ENCODE data around the gene TEX51.

DNA sequence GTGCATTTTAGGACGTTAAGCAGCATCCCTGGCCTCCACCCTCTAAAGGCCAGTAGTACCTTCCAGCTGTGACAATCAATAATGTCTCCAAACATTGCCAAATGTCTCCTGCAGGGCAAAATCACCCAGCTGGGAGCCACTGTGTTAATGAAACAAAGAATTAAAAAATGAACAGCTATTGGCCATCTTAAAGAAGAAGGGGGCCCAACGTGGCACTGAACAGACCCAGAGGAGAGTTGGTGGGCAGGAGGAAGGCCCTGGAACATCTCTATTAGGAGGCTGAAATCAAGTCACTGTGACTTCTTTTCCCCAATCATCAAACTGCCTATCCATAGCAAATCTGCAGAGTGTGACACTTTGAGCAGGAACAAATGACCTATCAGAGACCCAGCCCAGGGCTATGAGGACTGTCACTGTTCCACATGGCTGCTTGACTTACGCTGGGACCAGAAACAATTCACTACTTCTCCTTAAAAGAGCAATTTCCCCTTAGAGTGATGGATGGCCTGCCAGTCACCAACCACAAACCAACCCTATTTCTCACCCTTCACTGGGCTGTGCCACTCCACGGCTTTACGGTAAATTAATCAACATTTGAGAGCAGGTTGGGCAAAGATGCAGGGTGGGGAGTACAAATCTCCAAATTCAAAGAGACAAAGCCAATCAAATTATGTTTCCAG, 35.2 kb upstream of the TEX51 start:
- TF ChIP-seq, protein P1, sequence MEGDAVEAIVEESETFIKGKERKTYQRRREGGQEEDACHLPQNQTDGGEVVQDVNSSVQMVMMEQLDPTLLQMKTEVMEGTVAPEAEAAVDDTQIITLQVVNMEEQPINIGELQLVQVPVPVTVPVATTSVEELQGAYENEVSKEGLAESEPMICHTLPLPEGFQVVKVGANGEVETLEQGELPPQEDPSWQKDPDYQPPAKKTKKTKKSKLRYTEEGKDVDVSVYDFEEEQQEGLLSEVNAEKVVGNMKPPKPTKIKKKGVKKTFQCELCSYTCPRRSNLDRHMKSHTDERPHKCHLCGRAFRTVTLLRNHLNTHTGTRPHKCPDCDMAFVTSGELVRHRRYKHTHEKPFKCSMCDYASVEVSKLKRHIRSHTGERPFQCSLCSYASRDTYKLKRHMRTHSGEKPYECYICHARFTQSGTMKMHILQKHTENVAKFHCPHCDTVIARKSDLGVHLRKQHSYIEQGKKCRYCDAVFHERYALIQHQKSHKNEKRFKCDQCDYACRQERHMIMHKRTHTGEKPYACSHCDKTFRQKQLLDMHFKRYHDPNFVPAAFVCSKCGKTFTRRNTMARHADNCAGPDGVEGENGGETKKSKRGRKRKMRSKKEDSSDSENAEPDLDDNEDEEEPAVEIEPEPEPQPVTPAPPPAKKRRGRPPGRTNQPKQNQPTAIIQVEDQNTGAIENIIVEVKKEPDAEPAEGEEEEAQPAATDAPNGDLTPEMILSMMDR (IDR thresholded peaks at IDR 0.05; ENCODE audit: low read length): no peak
- no peak for TF ChIP-seq EZH2 (IDR thresholded peaks at IDR 0.05; ENCODE audit: borderline replicate concordance, low read length)
